ENCODE results near the gene KHDRBS2. TPM values are rescaled to one million over a fixed set of nuclear protein-coding genes. Genes with fewer than 3 reads are reported as not detected.
A peak's percentile ranks its signal among the peaks of the same experiment; 100 is the strongest.

Gene KHDRBS2
- not detected for polyA plus RNA-seq (2013, experiment 1 of 2)
- polyA plus RNA-seq (2013, experiment 2 of 2), result 0.01 TPM

GRCh38 chr6:62285612-62286469 lies at the start of gene KHDRBS2:
TSS of gene KHDRBS2 (minus strand) at chr6:62286225.
- Histone ChIP-seq H3K9ac (ENCODE audit: low read length) (no peak within 1 kb of the TSS), H2AK5ac (ENCODE audit: low read length, severe bottlenecking) (no peak within 1 kb of the TSS), H2BK12ac (ENCODE audit: low read length in 2 of 2) (no peak within 1 kb of the TSS), H4K91ac (ENCODE audit: low read length) (no peak within 1 kb of the TSS), H3K14ac (ENCODE audit: low read length in 2 of 2) (peak within 1 kb of the TSS in 1 of 2 experiments; percentile 77), H3K27me3 (ENCODE audit: control insufficient read depth in 1 of 2, insufficient read depth in 1 of 2, low read length in 2 of 2) (peaks cover 17% of the 10 kb centered on the region in 2 experiments), H3K36me3 (ENCODE audit: control insufficient read depth in 1 of 2, insufficient read depth in 2 of 2, low read depth in 1 of 2, low read length in 2 of 2) (no peaks in the 10 kb centered on the region), H3K18ac (ENCODE audit: low read depth in 1 of 2, low read length in 2 of 2) (no peak within 1 kb of the TSS), H2BK120ac (ENCODE audit: low read depth, low read length) (no peak within 1 kb of the TSS), H3K4me2 (ENCODE audit: low read length, poor library complexity, severe bottlenecking) (peak within 1 kb of the TSS; percentile 58), H2AFZ (ENCODE audit: low read depth, low read length) (peak within 1 kb of the TSS; percentile 94), H2BK5ac (ENCODE audit: low read depth, low read length, poor library complexity, severe bottlenecking) (no peak within 1 kb of the TSS), H2BK15ac (ENCODE audit: low read depth, poor library complexity, severe bottlenecking) (no peak within 1 kb of the TSS), H3K27ac (ENCODE audit: low read length, poor library complexity, severe bottlenecking) (no peak within 1 kb of the TSS), H3K79me1 (replicated peaks; ENCODE audit: low read length, poor library complexity, severe bottlenecking) (no peaks in the 10 kb centered on the region), H3K4me3 (ENCODE audit: insufficient read depth in 1 of 2, low read depth in 1 of 2, low read length in 2 of 2) (peak within 1 kb of the TSS in 1 of 2 experiments; percentile 57), H4K8ac (ENCODE audit: low read length) (no peak within 1 kb of the TSS), H3K9me3 (ENCODE audit: control insufficient read depth, low read length) (no peaks in the 10 kb centered on the region), H3K4ac (ENCODE audit: low read depth in 1 of 2, low read length in 2 of 2) (no peak within 1 kb of the TSS), H3K4me1 (ENCODE audit: control insufficient read depth, insufficient read depth, low read depth, low read length) (peaks cover 10% of the 10 kb centered on the region), H3K23ac (ENCODE audit: low read length in 2 of 2) (peak within 1 kb of the TSS in 1 of 2 experiments; percentile 14)
- peak; percentile 61 for DNase-seq
- under 1% methylated on average over 66 of the region's 66 CpGs for WGBS

GRCh38 chr6:62328607-62329006 lies 42.6 kb upstream of the KHDRBS2 start:
- no peak overlapping the region for H3K4me3 ChIP-seq (ENCODE audit: insufficient read depth in 1 of 2, low read depth in 1 of 2, low read length in 2 of 2)
- no peak overlapping the region for H4K91ac ChIP-seq (ENCODE audit: low read length)
- WGBS, result no CpG with 5 or more reads among the region's 2 CpGs
- H4K8ac ChIP-seq (ENCODE audit: low read length), result no peak overlapping the region
- no peak overlapping the region for H3K9ac ChIP-seq (ENCODE audit: low read length)
- H2BK5ac ChIP-seq (ENCODE audit: low read depth, low read length, poor library complexity, severe bottlenecking), result no peak overlapping the region
- no peak overlapping the region for H2BK120ac ChIP-seq (ENCODE audit: low read depth, low read length)
- DNase-seq, result no peak
- no peak overlapping the region for H3K14ac ChIP-seq (ENCODE audit: low read length in 2 of 2)
- H3K27ac ChIP-seq (ENCODE audit: low read length, poor library complexity, severe bottlenecking), result no peak overlapping the region
- no peaks in the 10 kb centered on the region for H3K4me1 ChIP-seq (ENCODE audit: control insufficient read depth, insufficient read depth, low read depth, low read length)
- H2BK15ac ChIP-seq (ENCODE audit: low read depth, poor library complexity, severe bottlenecking), result no peak overlapping the region
- H2BK12ac ChIP-seq (ENCODE audit: low read length in 2 of 2), result no peak overlapping the region
- H3K4me2 ChIP-seq (ENCODE audit: low read length, poor library complexity, severe bottlenecking), result no peak overlapping the region
- no peak overlapping the region for H2AK5ac ChIP-seq (ENCODE audit: low read length, severe bottlenecking)
- no peaks in the 10 kb centered on the region for H3K36me3 ChIP-seq (ENCODE audit: control insufficient read depth in 1 of 2, insufficient read depth in 2 of 2, low read depth in 1 of 2, low read length in 2 of 2)
- no peaks in the 10 kb centered on the region for H3K79me1 ChIP-seq (replicated peaks; ENCODE audit: low read length, poor library complexity, severe bottlenecking)
- no peak overlapping the region for H2AFZ ChIP-seq (ENCODE audit: low read depth, low read length)
- peaks cover 6% of the 10 kb centered on the region for H3K9me3 ChIP-seq (ENCODE audit: control insufficient read depth, low read length)
- H3K27me3 ChIP-seq (ENCODE audit: control insufficient read depth in 1 of 2, insufficient read depth in 1 of 2, low read length in 2 of 2), result no peaks in the 10 kb centered on the region
- no peak overlapping the region for H3K23ac ChIP-seq (ENCODE audit: low read length in 2 of 2)
- H3K4ac ChIP-seq (ENCODE audit: low read depth in 1 of 2, low read length in 2 of 2), result no peak overlapping the region
- no peak overlapping the region for H3K18ac ChIP-seq (ENCODE audit: low read depth in 1 of 2, low read length in 2 of 2)

GRCh38 chr6:62324834-62325233 lies 38.8 kb upstream of the KHDRBS2 start:
- Histone ChIP-seq H3K23ac (ENCODE audit: low read length in 2 of 2) (no peak overlapping the region), H3K18ac (ENCODE audit: low read depth in 1 of 2, low read length in 2 of 2) (no peak overlapping the region), H3K9ac (ENCODE audit: low read length) (no peak overlapping the region), H3K36me3 (ENCODE audit: control insufficient read depth in 1 of 2, insufficient read depth in 2 of 2, low read depth in 1 of 2, low read length in 2 of 2) (no peaks in the 10 kb centered on the region), H3K14ac (ENCODE audit: low read length in 2 of 2) (no peak overlapping the region), H3K27me3 (ENCODE audit: control insufficient read depth in 1 of 2, insufficient read depth in 1 of 2, low read length in 2 of 2) (no peaks in the 10 kb centered on the region), H2BK5ac (ENCODE audit: low read depth, low read length, poor library complexity, severe bottlenecking) (no peak overlapping the region), H3K79me1 (replicated peaks; ENCODE audit: low read length, poor library complexity, severe bottlenecking) (no peaks in the 10 kb centered on the region), H2AFZ (ENCODE audit: low read depth, low read length) (no peak overlapping the region), H4K91ac (ENCODE audit: low read length) (no peak overlapping the region), H3K9me3 (ENCODE audit: control insufficient read depth, low read length) (no peaks in the 10 kb centered on the region), H3K27ac (ENCODE audit: low read length, poor library complexity, severe bottlenecking) (no peak overlapping the region), H2BK120ac (ENCODE audit: low read depth, low read length) (no peak overlapping the region), H2AK5ac (ENCODE audit: low read length, severe bottlenecking) (no peak overlapping the region), H3K4me1 (ENCODE audit: control insufficient read depth, insufficient read depth, low read depth, low read length) (no peaks in the 10 kb centered on the region), H3K4me3 (ENCODE audit: insufficient read depth in 1 of 2, low read depth in 1 of 2, low read length in 2 of 2) (no peak overlapping the region), H2BK12ac (ENCODE audit: low read length in 2 of 2) (no peak overlapping the region), H3K4me2 (ENCODE audit: low read length, poor library complexity, severe bottlenecking) (no peak overlapping the region), H3K4ac (ENCODE audit: low read depth in 1 of 2, low read length in 2 of 2) (no peak overlapping the region), H4K8ac (ENCODE audit: low read length) (no peak overlapping the region), H2BK15ac (ENCODE audit: low read depth, poor library complexity, severe bottlenecking) (no peak overlapping the region)
- 83% methylated on average over 2 of the region's 4 CpGs for WGBS
- DNase-seq, result no peak

- H3K79me1 ChIP-seq (replicated peaks; ENCODE audit: low read length, poor library complexity, severe bottlenecking), result no peaks in the 10 kb centered on the region
These were observed 37.9 kb upstream of the KHDRBS2 start for GRCh38 chr6:62323818-62324431.

More at GRCh38 chr6:62323818-62324431, 37.9 kb upstream of the KHDRBS2 start:
- no peak overlapping the region for H3K18ac ChIP-seq (ENCODE audit: low read depth in 1 of 2, low read length in 2 of 2)
- no peak overlapping the region for H3K4me3 ChIP-seq (ENCODE audit: insufficient read depth in 1 of 2, low read depth in 1 of 2, low read length in 2 of 2)
- H3K36me3 ChIP-seq (ENCODE audit: control insufficient read depth in 1 of 2, insufficient read depth in 2 of 2, low read depth in 1 of 2, low read length in 2 of 2), result no peaks in the 10 kb centered on the region
- H3K27ac ChIP-seq (ENCODE audit: low read length, poor library complexity, severe bottlenecking), result no peak overlapping the region
- DNase-seq, result no peak
- H2BK15ac ChIP-seq (ENCODE audit: low read depth, poor library complexity, severe bottlenecking), result no peak overlapping the region
- H2AFZ ChIP-seq (ENCODE audit: low read depth, low read length), result no peak overlapping the region
- no peak overlapping the region for H3K14ac ChIP-seq (ENCODE audit: low read length in 2 of 2)
- H3K9ac ChIP-seq (ENCODE audit: low read length), result no peak overlapping the region
- no peak overlapping the region for H2BK12ac ChIP-seq (ENCODE audit: low read length in 2 of 2)
- no peak overlapping the region for H2AK5ac ChIP-seq (ENCODE audit: low read length, severe bottlenecking)
- H3K4me1 ChIP-seq (ENCODE audit: control insufficient read depth, insufficient read depth, low read depth, low read length), result no peaks in the 10 kb centered on the region
- no peak overlapping the region for H3K4me2 ChIP-seq (ENCODE audit: low read length, poor library complexity, severe bottlenecking)
- no peak overlapping the region for H3K23ac ChIP-seq (ENCODE audit: low read length in 2 of 2)
- H3K4ac ChIP-seq (ENCODE audit: low read depth in 1 of 2, low read length in 2 of 2), result no peak overlapping the region
- H3K27me3 ChIP-seq (ENCODE audit: control insufficient read depth in 1 of 2, insufficient read depth in 1 of 2, low read length in 2 of 2), result no peaks in the 10 kb centered on the region
- no peak overlapping the region for H4K8ac ChIP-seq (ENCODE audit: low read length)
- H3K9me3 ChIP-seq (ENCODE audit: control insufficient read depth, low read length), result no peaks in the 10 kb centered on the region
- no peak overlapping the region for H4K91ac ChIP-seq (ENCODE audit: low read length)
- no peak overlapping the region for H2BK5ac ChIP-seq (ENCODE audit: low read depth, low read length, poor library complexity, severe bottlenecking)
- WGBS, result 70% methylated on average over 7 of the region's 7 CpGs
- no peak overlapping the region for H2BK120ac ChIP-seq (ENCODE audit: low read depth, low read length)

Data from mesenchymal stem cell (in vitro differentiated cells and primary cell).